ENCODE data around the gene SULT4A1.

The SULT4A1 gene

GRCh38 chr22:43817402-43817801 is 44.9 kb downstream of the SULT4A1 start (continued):
- no peak for TF ChIP-seq ZNF565 (CRISPR knock-in tag; conservative IDR thresholded peaks at IDR 0.05; ENCODE audit: low read depth)

DNA sequence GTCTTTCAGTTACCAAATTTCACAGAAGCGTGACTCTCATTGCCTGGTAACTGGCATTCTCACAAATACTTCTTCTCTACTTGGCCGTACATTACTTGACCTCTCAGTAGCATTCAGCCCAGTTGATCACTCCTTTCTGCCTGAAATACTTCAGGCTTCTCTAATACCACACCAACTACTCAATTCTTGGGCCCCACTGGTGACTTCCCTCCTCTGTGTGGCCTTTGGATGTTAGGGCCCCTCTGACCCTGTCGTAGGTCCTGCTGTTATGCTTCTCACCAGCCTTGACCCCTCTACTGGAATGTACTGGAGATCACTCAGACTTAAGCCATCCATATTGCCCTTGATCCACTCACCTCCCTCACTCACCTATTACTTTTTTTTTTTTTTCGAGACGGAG is 48.0 kb downstream of the SULT4A1 start:
- ATAC-seq, result no peak
- no peak for TF ChIP-seq BACH2 (CRISPR knock-in tag; IDR thresholded peaks at IDR 0.05; ENCODE audit: borderline replicate concordance)
- TF ChIP-seq ZC3H10 (CRISPR knock-in tag; IDR thresholded peaks at IDR 0.05), result no peak
- TF ChIP-seq, protein P1, sequence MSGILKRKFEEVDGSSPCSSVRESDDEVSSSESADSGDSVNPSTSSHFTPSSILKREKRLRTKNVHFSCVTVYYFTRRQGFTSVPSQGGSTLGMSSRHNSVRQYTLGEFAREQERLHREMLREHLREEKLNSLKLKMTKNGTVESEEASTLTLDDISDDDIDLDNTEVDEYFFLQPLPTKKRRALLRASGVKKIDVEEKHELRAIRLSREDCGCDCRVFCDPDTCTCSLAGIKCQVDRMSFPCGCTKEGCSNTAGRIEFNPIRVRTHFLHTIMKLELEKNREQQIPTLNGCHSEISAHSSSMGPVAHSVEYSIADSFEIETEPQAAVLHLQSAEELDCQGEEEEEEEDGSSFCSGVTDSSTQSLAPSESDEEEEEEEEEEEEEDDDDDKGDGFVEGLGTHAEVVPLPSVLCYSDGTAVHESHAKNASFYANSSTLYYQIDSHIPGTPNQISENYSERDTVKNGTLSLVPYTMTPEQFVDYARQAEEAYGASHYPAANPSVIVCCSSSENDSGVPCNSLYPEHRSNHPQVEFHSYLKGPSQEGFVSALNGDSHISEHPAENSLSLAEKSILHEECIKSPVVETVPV (CRISPR knock-in tag; IDR thresholded peaks at IDR 0.05), result no peak
- no peak for TF ChIP-seq RARB (CRISPR knock-in tag; IDR thresholded peaks at IDR 0.05)
- TF ChIP-seq ZNF70 (CRISPR knock-in tag; IDR thresholded peaks at IDR 0.05), result no peak
- TF ChIP-seq CREB5 (CRISPR knock-in tag; IDR thresholded peaks at IDR 0.05; ENCODE audit: low read depth), result no peak
- TF ChIP-seq GLIS3 (CRISPR knock-in tag; IDR thresholded peaks at IDR 0.05), result no peak
- no peak for TF ChIP-seq TOX (CRISPR knock-in tag; IDR thresholded peaks at IDR 0.05; ENCODE audit: borderline replicate concordance)
- no peak for TF ChIP-seq OSR1 (CRISPR knock-in tag; IDR thresholded peaks at IDR 0.05)
- TF ChIP-seq ZFP30 (CRISPR knock-in tag; IDR thresholded peaks at IDR 0.05), result no peak
- no peak for TF ChIP-seq CSDC2 (CRISPR knock-in tag; IDR thresholded peaks at IDR 0.05)
- no peak for TF ChIP-seq ZNF565 (CRISPR knock-in tag; conservative IDR thresholded peaks at IDR 0.05; ENCODE audit: low read depth)
- TF ChIP-seq ZFP3 (CRISPR knock-in tag; IDR thresholded peaks at IDR 0.05), result no peak
- TF ChIP-seq, protein P2, sequence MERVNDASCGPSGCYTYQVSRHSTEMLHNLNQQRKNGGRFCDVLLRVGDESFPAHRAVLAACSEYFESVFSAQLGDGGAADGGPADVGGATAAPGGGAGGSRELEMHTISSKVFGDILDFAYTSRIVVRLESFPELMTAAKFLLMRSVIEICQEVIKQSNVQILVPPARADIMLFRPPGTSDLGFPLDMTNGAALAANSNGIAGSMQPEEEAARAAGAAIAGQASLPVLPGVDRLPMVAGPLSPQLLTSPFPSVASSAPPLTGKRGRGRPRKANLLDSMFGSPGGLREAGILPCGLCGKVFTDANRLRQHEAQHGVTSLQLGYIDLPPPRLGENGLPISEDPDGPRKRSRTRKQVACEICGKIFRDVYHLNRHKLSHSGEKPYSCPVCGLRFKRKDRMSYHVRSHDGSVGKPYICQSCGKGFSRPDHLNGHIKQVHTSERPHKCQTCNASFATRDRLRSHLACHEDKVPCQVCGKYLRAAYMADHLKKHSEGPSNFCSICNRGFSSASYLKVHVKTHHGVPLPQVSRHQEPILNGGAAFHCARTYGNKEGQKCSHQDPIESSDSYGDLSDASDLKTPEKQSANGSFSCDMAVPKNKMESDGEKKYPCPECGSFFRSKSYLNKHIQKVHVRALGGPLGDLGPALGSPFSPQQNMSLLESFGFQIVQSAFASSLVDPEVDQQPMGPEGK (CRISPR knock-in tag; IDR thresholded peaks at IDR 0.05; ENCODE audit: borderline replicate concordance), result no peak
- TF ChIP-seq ZNF8 (CRISPR knock-in tag; IDR thresholded peaks at IDR 0.05), result no peak
- no peak for TF ChIP-seq SNAI2 (CRISPR knock-in tag; IDR thresholded peaks at IDR 0.05)

GRCh38 chr22:43812890-43813289 is 49.4 kb downstream of the SULT4A1 start:
- TF ChIP-seq, protein P3, sequence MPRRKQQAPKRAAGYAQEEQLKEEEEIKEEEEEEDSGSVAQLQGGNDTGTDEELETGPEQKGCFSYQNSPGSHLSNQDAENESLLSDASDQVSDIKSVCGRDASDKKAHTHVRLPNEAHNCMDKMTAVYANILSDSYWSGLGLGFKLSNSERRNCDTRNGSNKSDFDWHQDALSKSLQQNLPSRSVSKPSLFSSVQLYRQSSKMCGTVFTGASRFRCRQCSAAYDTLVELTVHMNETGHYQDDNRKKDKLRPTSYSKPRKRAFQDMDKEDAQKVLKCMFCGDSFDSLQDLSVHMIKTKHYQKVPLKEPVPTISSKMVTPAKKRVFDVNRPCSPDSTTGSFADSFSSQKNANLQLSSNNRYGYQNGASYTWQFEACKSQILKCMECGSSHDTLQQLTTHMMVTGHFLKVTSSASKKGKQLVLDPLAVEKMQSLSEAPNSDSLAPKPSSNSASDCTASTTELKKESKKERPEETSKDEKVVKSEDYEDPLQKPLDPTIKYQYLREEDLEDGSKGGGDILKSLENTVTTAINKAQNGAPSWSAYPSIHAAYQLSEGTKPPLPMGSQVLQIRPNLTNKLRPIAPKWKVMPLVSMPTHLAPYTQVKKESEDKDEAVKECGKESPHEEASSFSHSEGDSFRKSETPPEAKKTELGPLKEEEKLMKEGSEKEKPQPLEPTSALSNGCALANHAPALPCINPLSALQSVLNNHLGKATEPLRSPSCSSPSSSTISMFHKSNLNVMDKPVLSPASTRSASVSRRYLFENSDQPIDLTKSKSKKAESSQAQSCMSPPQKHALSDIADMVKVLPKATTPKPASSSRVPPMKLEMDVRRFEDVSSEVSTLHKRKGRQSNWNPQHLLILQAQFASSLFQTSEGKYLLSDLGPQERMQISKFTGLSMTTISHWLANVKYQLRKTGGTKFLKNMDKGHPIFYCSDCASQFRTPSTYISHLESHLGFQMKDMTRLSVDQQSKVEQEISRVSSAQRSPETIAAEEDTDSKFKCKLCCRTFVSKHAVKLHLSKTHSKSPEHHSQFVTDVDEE (CRISPR knock-in tag; IDR thresholded peaks at IDR 0.05), result no peak
- ATAC-seq, result no peak

DNA sequence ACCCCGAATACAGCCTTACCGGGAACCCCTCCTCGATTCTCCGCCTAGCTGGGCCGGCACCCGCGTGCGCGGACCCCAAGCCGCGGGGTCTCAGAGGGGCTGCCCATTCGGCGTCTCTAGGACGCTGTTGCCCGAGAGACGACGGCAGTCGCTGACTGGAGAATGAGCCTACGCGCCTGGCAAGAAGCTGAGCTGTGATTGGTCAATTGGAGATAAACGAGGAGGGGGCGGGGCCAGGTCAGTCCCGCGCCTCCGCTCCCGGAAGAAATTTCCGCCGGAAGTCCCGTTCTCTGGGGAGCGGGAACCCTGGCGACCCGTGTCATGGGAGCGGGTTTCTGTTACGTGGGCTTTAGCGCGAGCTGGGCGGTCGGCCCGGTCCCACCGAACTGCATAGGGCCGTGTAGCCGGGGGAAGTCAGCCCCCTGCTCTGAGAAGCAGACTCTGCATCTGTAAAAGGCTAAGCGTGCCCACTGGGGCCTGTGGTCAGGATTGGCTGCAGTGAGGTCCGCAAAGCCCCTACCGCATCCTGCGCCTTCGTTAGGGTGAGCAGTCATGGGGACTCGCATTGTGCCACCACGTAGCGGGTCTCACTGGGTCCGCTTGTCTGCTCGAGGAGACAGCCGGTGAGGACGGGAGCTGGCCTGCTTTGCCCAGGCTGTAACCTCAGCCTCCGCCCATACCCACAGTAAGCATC is 50.0 kb downstream of the SULT4A1 start, which contains the start of gene EFCAB6:
TSS of gene EFCAB6 (minus strand) at position 157 of the 694 bp plus-strand sequence. CDS start 29,987 bp downstream, outside the sequence.
- peak; percentile 97 for ATAC-seq
- TF ChIP-seq ZNF8 (CRISPR knock-in tag; IDR thresholded peaks at IDR 0.05), result no peak
- no peak for TF ChIP-seq ZFP3 (CRISPR knock-in tag; IDR thresholded peaks at IDR 0.05)
- TF ChIP-seq, protein P3 (CRISPR knock-in tag; IDR thresholded peaks at IDR 0.05), result no peak
- no peak for TF ChIP-seq ZNF70 (CRISPR knock-in tag; IDR thresholded peaks at IDR 0.05)
